H9 (cell line): ENCODE results near the gene PLRG1. TPM values are rescaled to one million over a fixed set of nuclear protein-coding genes. Genes with fewer than 3 reads are reported as not detected.

ENCODE experiments used
- DNase-seq: peaks from one replicate; pipeline ENCODE4 v3.0.0-alpha.2; 2017
- H2AFZ ChIP-seq: one replicate; pipeline ENCODE4 v1.6.1; 2013; ENCODE audit warnings: mild to moderate bottlenecking, low read length, control low read depth, moderate library complexity
- H2AK5ac ChIP-seq: 2 replicates; pipeline ENCODE4 v1.6.1; 2013; ENCODE audit warnings: low read length, control low read depth, mixed read lengths; ENCODE audit not compliant: insufficient read length
- H2BK120ac ChIP-seq: one replicate; pipeline ENCODE4 v1.6.1; 2013; ENCODE audit warnings: low read depth, mild to moderate bottlenecking, low read length, control low read depth, inconsistent platforms; ENCODE audit not compliant: poor library complexity, severe bottlenecking
- H2BK12ac ChIP-seq: 2 replicates; pipeline ENCODE4 v1.6.1; 2013; ENCODE audit warnings: low read length, control low read depth, mixed read lengths, low read depth; ENCODE audit not compliant: insufficient read length
- H2BK15ac ChIP-seq: 2 replicates; pipeline ENCODE4 v1.6.1; 2013; ENCODE audit warnings: low read depth, low read length, control low read depth
- H2BK20ac ChIP-seq: one replicate; pipeline ENCODE4 v1.6.1; 2013; ENCODE audit warnings: low read depth, mild to moderate bottlenecking, low read length, control low read depth, inconsistent platforms; ENCODE audit not compliant: poor library complexity, severe bottlenecking
- H2BK5ac ChIP-seq: 2 replicates; pipeline ENCODE4 v1.6.1; 2013; ENCODE audit warnings: low read length, control low read depth, mixed read lengths; ENCODE audit not compliant: insufficient read length
- H3K14ac ChIP-seq: 2 replicates; pipeline ENCODE4 v1.6.1; 2013; ENCODE audit warnings: low read length, control low read depth; ENCODE audit not compliant: insufficient read depth
- H3K18ac ChIP-seq: 2 replicates; pipeline ENCODE4 v1.6.1; 2013; ENCODE audit warnings: low read depth, mild to moderate bottlenecking, mixed read lengths, low read length, control low read depth; ENCODE audit not compliant: insufficient read length
- H3K23ac ChIP-seq: 2 replicates; pipeline ENCODE4 v1.6.1; 2013; ENCODE audit warnings: low read length, control low read depth, mixed read lengths, low read depth; ENCODE audit not compliant: insufficient read length
- H3K23me2 ChIP-seq: 2 replicates; pipeline ENCODE4 v1.6.1; 2013; ENCODE audit warnings: low read depth, mild to moderate bottlenecking, mixed read lengths, low read length, control low read depth; ENCODE audit not compliant: insufficient read length, poor library complexity, severe bottlenecking
- H3K27ac ChIP-seq: 2 replicates; pipeline ENCODE4 v1.5.1; 2013; ENCODE audit warnings: low read length, control low read depth, mixed read lengths, low read depth; ENCODE audit not compliant: insufficient read length
- H3K27me3 ChIP-seq: 2 replicates; pipeline ENCODE4 v1.6.1; 2013; ENCODE audit warnings: low read length, control low read depth, inconsistent platforms; ENCODE audit not compliant: insufficient read depth
- H3K4ac ChIP-seq: 2 replicates; pipeline ENCODE4 v1.6.1; 2013; ENCODE audit warnings: low read depth, mild to moderate bottlenecking, control low read depth, inconsistent platforms, low read length, moderate library complexity
- H3K4me1 ChIP-seq: 2 replicates; pipeline ENCODE4 v1.6.1; 2013; ENCODE audit warnings: low read length, control low read depth, inconsistent platforms; ENCODE audit not compliant: insufficient read depth
- H3K4me2 ChIP-seq: 2 replicates; pipeline ENCODE4 v1.6.1; 2013; ENCODE audit warnings: low read length, control low read depth, mixed read lengths; ENCODE audit not compliant: insufficient read length, insufficient read depth
- H3K56ac ChIP-seq: 2 replicates; pipeline ENCODE4 v1.6.1; 2013; ENCODE audit warnings: low read depth, mild to moderate bottlenecking, mixed read lengths, low read length, control low read depth; ENCODE audit not compliant: insufficient read length
- H3K79me1 ChIP-seq: 2 replicates; pipeline ENCODE4 v1.6.1; 2013; ENCODE audit warnings: low read depth, mild to moderate bottlenecking, moderate library complexity, low read length, control low read depth, inconsistent platforms; ENCODE audit not compliant: insufficient read depth, poor library complexity, severe bottlenecking
- H3K79me2 ChIP-seq: 2 replicates; pipeline ENCODE4 v1.6.1; 2013; ENCODE audit warnings: low read length, control low read depth, inconsistent platforms; ENCODE audit not compliant: insufficient read depth
- H3K9ac ChIP-seq: 2 replicates; pipeline ENCODE4 v1.6.1; 2013; ENCODE audit warnings: low read length, control low read depth, mixed read lengths; ENCODE audit not compliant: insufficient read length; ENCODE audit errors: extremely low read depth
- H3K9me3 ChIP-seq: one replicate; pipeline ENCODE4 v1.6.1; 2013; ENCODE audit warnings: low read depth, low read length, inconsistent platforms; ENCODE audit not compliant: control insufficient read depth
- H3T11ph ChIP-seq: one replicate; pipeline ENCODE4 v1.6.1; 2013; ENCODE audit warnings: mild to moderate bottlenecking, low read length, control low read depth, inconsistent platforms
- H4K20me1 ChIP-seq: one replicate; pipeline ENCODE4 v1.6.1; 2013; ENCODE audit not compliant: control insufficient read depth, insufficient read length, insufficient read depth
- H4K5ac ChIP-seq: 2 replicates; pipeline ENCODE4 v1.6.1; 2013; ENCODE audit warnings: low read depth, mild to moderate bottlenecking, mixed read lengths, low read length, control low read depth; ENCODE audit not compliant: insufficient read length
- H4K8ac ChIP-seq: replicated peaks from 2 replicates; pipeline ENCODE4 v1.6.1; 2013; ENCODE audit warnings: low read length, control low read depth, mixed read lengths, low read depth; ENCODE audit not compliant: insufficient read length
- H4K91ac ChIP-seq: 2 replicates; pipeline ENCODE4 v1.6.1; 2013; ENCODE audit warnings: low read depth, mild to moderate bottlenecking, moderate library complexity, mixed read lengths, low read length, control low read depth; ENCODE audit not compliant: insufficient read length
- H3K27ac Mint-ChIP-seq, 3 experiments: 2 replicates in 2 of 3; 3 replicates in 1 of 3; pipeline ENCODE4 v1.8.0; 2020 to 2021; ENCODE audit warnings: mixed read lengths in 3 of 3, mild to moderate bottlenecking in 1 of 3, moderate library complexity in 1 of 3
- H3K27me3 Mint-ChIP-seq: 2 replicates; pipeline ENCODE4 v1.8.0; 2021; ENCODE audit warnings: low read depth, mild to moderate bottlenecking, moderate library complexity, mixed read lengths
- H3K36me3 Mint-ChIP-seq, 3 experiments: 2 replicates in 2 of 3; 3 replicates in 1 of 3; pipeline ENCODE4 v1.8.0; 2020 to 2021; ENCODE audit warnings: low read depth in 3 of 3, mixed read lengths in 3 of 3; ENCODE audit not compliant: insufficient read depth in 1 of 3
- H3K4me1 Mint-ChIP-seq, 2 experiments: 2 replicates each; pipeline ENCODE4 v1.8.0; 2020; ENCODE audit warnings: mixed read lengths in 2 of 2
- H3K4me3 Mint-ChIP-seq, 2 experiments: 2 replicates in 1 of 2; 3 replicates in 1 of 2; pipeline ENCODE4 v1.8.0; 2020 to 2021; ENCODE audit warnings: mild to moderate bottlenecking in 2 of 2, mixed read lengths in 2 of 2, moderate library complexity in 1 of 2
- H3K9me3 Mint-ChIP-seq, 2 experiments: 2 replicates in 1 of 2; 3 replicates in 1 of 2; pipeline ENCODE4 v1.8.0; 2020; ENCODE audit warnings: mild to moderate bottlenecking in 2 of 2, mixed read lengths in 2 of 2, moderate library complexity in 1 of 2
- WGBS: extraction: QIAGEN DNeasy Blood & Tissue Kit; methylation state at CpG from one replicate; pipeline ENCODE4 v1.1.7; 2013; ENCODE audit warnings: missing lambda C conversion rate, low lambda C conversion rate, mixed read lengths; ENCODE audit not compliant: insufficient read length; ENCODE audit errors: extremely low coverage; 5-methylcytosine and 5-hydroxymethylcytosine counted together
- total RNA-seq: library from RNA; stranded (reverse); gene quantifications from 2 replicates; pipeline ENCODE4 v1.2.1, GENCODE V29; 2021
- TF ChIP-seq, protein P1 (sequence below): fragments of 200-600 bp; sonication (generic); conservative IDR thresholded peaks from 3 replicates; pipeline ENCODE4 v1.8.0; 2021; ENCODE audit warnings: antibody characterized with exemption, mild to moderate bottlenecking

PLRG1 gene
- total RNA-seq, 1 experiment from 2014 or later = 113 TPM

DNA sequence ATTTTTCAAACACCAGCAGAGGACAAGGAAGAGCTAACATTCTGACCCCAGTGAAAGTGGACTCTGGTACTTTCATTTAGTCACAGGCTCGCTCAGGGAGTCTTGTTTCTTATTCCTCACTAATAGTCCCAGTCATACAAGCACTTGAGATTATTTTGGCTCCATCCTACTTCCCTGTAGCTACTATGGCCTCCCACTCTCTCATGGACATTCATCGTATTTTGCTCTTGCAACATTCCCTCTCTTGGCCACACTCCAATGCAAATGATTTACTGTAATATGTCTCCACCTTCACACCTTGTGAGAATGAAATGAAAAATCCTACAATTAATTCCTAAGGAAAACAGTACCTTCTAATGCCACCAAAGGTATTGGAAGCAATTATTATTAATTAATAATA lies 21.3 kb downstream of the PLRG1 start:
- H3K4ac ChIP-seq = no peak overlapping the region
- no peak overlapping the region for H2AFZ ChIP-seq
- DNase-seq = no peak
- no peak overlapping the region for H4K5ac ChIP-seq
- no peaks in the 10 kb centered on the region for H4K20me1 ChIP-seq
- H4K91ac ChIP-seq = no peak overlapping the region
- H3K9me3 ChIP-seq = no peaks in the 10 kb centered on the region
- H2BK15ac ChIP-seq = no peak overlapping the region
- Mint-ChIP-seq H3K4me1 (0 out of 4 replicates have a peak, but pooled peaks cover 4 to 6% of the 10 kb centered on the region in 2 experiments), H3K27ac (no peak overlapping the region), H3K36me3 (no peaks in the 10 kb centered on the region), H3K9me3 (no peaks in the 10 kb centered on the region), H3K4me3 (no peak overlapping the region), H3K27me3 (peaks cover 1% of the 10 kb centered on the region)
- no peak overlapping the region for H3K18ac ChIP-seq
- no peaks in the 10 kb centered on the region for H3K23me2 ChIP-seq
- H4K8ac ChIP-seq = no peak overlapping the region
- no peaks in the 10 kb centered on the region for H3K4me1 ChIP-seq
- no peak overlapping the region for H2BK120ac ChIP-seq
- no peaks in the 10 kb centered on the region for H3K27me3 ChIP-seq
- WGBS = no CpG with 5 or more reads among the region's 2 CpGs
- H3K79me1 ChIP-seq = no peaks in the 10 kb centered on the region
- no peak overlapping the region for H2BK12ac ChIP-seq
- no peak overlapping the region for H2AK5ac ChIP-seq
- H3K14ac ChIP-seq = no peak overlapping the region
- no peaks in the 10 kb centered on the region for H3K79me2 ChIP-seq
- no peak overlapping the region for H3K23ac ChIP-seq
- H3K56ac ChIP-seq = no peak overlapping the region
- TF ChIP-seq, protein P1, sequence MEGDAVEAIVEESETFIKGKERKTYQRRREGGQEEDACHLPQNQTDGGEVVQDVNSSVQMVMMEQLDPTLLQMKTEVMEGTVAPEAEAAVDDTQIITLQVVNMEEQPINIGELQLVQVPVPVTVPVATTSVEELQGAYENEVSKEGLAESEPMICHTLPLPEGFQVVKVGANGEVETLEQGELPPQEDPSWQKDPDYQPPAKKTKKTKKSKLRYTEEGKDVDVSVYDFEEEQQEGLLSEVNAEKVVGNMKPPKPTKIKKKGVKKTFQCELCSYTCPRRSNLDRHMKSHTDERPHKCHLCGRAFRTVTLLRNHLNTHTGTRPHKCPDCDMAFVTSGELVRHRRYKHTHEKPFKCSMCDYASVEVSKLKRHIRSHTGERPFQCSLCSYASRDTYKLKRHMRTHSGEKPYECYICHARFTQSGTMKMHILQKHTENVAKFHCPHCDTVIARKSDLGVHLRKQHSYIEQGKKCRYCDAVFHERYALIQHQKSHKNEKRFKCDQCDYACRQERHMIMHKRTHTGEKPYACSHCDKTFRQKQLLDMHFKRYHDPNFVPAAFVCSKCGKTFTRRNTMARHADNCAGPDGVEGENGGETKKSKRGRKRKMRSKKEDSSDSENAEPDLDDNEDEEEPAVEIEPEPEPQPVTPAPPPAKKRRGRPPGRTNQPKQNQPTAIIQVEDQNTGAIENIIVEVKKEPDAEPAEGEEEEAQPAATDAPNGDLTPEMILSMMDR = no peak
- H3K4me2 ChIP-seq = no peak overlapping the region
- H3K9ac ChIP-seq = no peak overlapping the region
- no peak overlapping the region for H2BK20ac ChIP-seq
- no peak overlapping the region for H3T11ph ChIP-seq
- H3K27ac ChIP-seq = no peak overlapping the region
- H2BK5ac ChIP-seq = no peak overlapping the region
